ENCODE results near the gene MEOX2.

MEOX2 gene

GRCh38 chr7:15650787-15651186 is 35.7 kb downstream of the MEOX2 start:
- no peak overlapping the region for H3K4me3 ChIP-seq (replicated peaks in 1 of 2; ENCODE audit: low read depth in 2 of 2, low read length in 2 of 2)
- TF ChIP-seq CTCF (IDR thresholded peaks at IDR 0.05; ENCODE audit: low read depth, low read length) = no peak
- DNase-seq (ENCODE audit: low read depth in 2 of 2) = no peak

- peak overlapping the region in 1 of 2 donors; percentile 15 for H3K4me3 ChIP-seq (replicated peaks in 1 of 2; ENCODE audit: low read depth in 2 of 2, low read length in 2 of 2)
- peak in 1 of 2 donors; percentile 37 for DNase-seq (ENCODE audit: low read depth in 2 of 2)
- no peak for TF ChIP-seq CTCF (IDR thresholded peaks at IDR 0.05; ENCODE audit: low read depth, low read length)
Observed at GRCh38 chr7:15648461-15648961, 38.0 kb downstream of the MEOX2 start.

GRCh38 chr7:15647309-15647708 is 39.2 kb downstream of the MEOX2 start:
- no peak for DNase-seq (ENCODE audit: low read depth in 2 of 2)
- no peak for TF ChIP-seq CTCF (IDR thresholded peaks at IDR 0.05; ENCODE audit: low read depth, low read length)
- no peak overlapping the region for H3K4me3 ChIP-seq (replicated peaks in 1 of 2; ENCODE audit: low read depth in 2 of 2, low read length in 2 of 2)

DNA sequence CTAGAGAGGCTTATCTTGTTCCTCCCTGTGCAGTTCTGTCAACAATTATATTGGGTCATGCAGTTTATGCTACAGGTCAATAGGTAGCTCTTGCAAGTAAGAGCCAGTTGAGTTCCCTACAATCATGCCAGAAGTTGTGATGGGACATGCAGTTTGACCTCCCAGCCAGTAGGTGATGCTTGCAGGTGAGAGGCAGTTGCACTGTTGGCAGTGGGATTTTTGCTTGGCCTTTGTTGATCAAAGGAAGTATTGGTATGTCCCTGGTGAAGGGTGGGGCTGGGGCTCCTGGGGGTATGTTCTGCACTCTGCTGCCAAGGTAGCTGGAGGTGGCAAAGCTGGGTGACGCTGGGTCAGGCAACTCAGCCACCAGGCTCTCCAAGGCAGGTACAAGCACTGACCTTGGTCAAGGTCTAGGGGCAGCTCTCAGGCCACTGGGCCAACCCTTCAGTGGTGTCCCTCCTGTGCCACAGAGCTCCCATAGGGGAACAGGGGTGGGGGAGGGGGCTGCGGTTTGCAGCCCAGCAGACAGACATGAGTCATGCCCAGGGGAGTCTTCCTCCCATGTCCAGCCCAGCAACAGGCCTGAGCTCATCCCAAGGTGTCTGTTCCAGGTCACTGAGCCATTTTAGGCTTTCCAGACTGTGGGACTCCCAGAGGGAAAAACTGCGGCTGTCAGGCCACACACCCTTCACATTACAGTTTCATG is 43.3 kb downstream of the MEOX2 start:
- no peak for TF ChIP-seq CTCF (IDR thresholded peaks at IDR 0.05; ENCODE audit: low read depth, low read length)
- peak in 1 of 2 donors; percentile 42 for DNase-seq (ENCODE audit: low read depth in 2 of 2)
- no peak overlapping the region for H3K4me3 ChIP-seq (replicated peaks in 1 of 2; ENCODE audit: low read depth in 2 of 2, low read length in 2 of 2)

DNA sequence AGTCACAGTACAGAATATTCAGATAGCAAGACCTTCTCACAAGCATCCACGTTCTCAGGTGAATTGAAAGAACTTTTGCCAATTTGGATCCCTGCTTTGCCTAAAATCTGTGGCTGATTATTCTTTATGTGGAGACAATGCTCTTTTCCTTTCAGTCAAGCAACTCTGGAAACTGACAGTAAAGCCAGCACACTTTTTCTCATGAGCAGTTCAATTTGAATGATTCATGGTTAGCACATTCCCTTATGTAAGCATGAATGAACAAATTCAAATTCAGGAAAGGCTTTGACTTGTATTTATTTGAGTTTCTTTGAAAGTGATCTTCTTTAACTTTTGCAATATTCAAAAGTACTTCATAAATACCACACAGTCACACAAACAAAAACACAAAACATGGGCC is 57.6 kb downstream of the MEOX2 start:
- DNase-seq (ENCODE audit: low read depth in 2 of 2) = peak in 1 of 2 donors; percentile 61
- no peak overlapping the region for H3K4me3 ChIP-seq (replicated peaks in 1 of 2; ENCODE audit: low read depth in 2 of 2, low read length in 2 of 2)
- TF ChIP-seq CTCF (IDR thresholded peaks at IDR 0.05; ENCODE audit: low read depth, low read length) = no peak

DNA sequence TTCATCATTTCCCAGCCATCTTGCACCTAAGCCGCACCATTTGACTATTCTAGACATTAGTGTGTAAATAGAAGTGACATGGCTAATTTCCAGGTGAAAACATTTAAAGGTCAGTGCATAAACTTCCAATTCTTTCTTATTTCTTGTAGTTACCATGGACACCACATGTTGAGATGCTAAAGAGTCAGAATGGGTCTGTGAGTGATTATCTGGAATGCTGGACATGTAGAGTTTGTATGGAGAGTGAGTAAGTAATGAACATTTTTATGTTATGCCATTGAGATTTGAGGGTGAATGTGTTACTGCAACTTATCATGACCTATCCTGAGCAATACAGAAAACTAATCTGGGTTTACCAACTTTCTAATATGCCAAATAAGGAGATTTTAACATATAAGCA is 60.4 kb downstream of the MEOX2 start:
- no peak overlapping the region for H3K4me3 ChIP-seq (replicated peaks in 1 of 2; ENCODE audit: low read depth in 2 of 2, low read length in 2 of 2)
- no peak for TF ChIP-seq CTCF (IDR thresholded peaks at IDR 0.05; ENCODE audit: low read depth, low read length)
- peak in 1 of 2 donors; percentile 76 for DNase-seq (ENCODE audit: low read depth in 2 of 2)

All from cardiac fibroblast (primary cell).